ENCODE measurements around the gene UBE2L5. TPM values are rescaled to one million over a fixed set of nuclear protein-coding genes. Genes with fewer than 3 reads are reported as not detected.
A peak's percentile ranks its signal among the peaks of the same experiment; 100 is the strongest.
"Not testable (repeated sequence)": the region's sequence is repeated elsewhere in the genome, so short reads cannot be mapped to it uniquely, and the experiment has no call there.

Gene UBE2L5
- total RNA-seq, 4 donors from 2014 or later = 0.39 TPM; not detected in 3

DNA sequence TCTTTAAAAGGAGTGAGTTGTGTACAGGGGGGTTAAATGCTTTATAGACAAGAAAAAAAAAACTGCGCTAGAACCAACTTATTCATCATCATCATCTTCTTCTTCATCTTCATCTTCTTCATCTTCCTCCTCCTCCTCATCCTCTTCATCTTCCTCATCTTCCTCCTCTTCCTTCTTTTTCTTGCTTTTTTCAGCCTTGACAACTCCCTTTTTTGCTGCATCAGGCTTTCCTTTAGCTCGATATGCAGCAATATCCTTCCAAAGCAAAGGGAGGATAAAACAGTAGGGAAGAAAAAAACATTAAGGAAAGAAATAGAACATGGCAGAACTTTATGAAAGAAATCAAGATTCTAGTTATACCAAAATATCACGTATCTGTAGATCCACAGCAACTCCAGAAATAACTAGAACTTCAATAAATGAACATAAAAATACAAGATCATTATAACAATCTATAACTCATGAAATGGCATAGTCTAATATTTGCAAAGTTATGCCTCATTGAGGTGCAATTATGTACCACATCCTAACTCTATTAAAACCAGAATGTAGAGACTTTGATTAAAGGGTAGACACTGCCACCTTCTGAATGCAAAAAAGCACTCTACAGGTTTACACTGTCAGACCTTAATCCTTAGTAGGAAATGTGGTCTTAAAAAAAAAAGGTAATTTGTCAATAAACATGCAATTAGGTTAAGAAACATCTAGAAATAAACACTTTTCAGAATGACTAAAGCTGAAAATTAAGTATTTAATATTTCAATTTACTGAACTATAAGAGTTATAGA lies 39.2 kb downstream of the UBE2L5 start:
- not testable (repeated sequence) for H3K9me3 ChIP-seq; DNase-seq (ENCODE audit: extremely low spot score); H3K4me3 ChIP-seq; H3K27me3 ChIP-seq
- Histone ChIP-seq H3K4me1 (peaks cover 27 to 46% (median 42%) of the 10 kb centered on the region in 4 donors), H3K36me3 (peaks cover 7 to 31% (median 15%) of the 10 kb centered on the region in 4 donors), H3K27ac (replicated peaks in 1 of 4) (peak overlapping the region; percentile 37 to 98 (median 96))
- intact Hi-C loops (cut with DNase I) = loop anchor here (2.0 to 10.0 kb wide), 7 partner anchors 39 to 617 kb away; partner anchors contain the start of gene UBE2L5
- 82% methylated on average over 3 of the region's 3 CpGs for WGBS
- TF ChIP-seq, protein P1, sequence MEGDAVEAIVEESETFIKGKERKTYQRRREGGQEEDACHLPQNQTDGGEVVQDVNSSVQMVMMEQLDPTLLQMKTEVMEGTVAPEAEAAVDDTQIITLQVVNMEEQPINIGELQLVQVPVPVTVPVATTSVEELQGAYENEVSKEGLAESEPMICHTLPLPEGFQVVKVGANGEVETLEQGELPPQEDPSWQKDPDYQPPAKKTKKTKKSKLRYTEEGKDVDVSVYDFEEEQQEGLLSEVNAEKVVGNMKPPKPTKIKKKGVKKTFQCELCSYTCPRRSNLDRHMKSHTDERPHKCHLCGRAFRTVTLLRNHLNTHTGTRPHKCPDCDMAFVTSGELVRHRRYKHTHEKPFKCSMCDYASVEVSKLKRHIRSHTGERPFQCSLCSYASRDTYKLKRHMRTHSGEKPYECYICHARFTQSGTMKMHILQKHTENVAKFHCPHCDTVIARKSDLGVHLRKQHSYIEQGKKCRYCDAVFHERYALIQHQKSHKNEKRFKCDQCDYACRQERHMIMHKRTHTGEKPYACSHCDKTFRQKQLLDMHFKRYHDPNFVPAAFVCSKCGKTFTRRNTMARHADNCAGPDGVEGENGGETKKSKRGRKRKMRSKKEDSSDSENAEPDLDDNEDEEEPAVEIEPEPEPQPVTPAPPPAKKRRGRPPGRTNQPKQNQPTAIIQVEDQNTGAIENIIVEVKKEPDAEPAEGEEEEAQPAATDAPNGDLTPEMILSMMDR (IDR thresholded peaks at IDR 0.05) = peak; percentile 54 to 63 (median 56)

DNA sequence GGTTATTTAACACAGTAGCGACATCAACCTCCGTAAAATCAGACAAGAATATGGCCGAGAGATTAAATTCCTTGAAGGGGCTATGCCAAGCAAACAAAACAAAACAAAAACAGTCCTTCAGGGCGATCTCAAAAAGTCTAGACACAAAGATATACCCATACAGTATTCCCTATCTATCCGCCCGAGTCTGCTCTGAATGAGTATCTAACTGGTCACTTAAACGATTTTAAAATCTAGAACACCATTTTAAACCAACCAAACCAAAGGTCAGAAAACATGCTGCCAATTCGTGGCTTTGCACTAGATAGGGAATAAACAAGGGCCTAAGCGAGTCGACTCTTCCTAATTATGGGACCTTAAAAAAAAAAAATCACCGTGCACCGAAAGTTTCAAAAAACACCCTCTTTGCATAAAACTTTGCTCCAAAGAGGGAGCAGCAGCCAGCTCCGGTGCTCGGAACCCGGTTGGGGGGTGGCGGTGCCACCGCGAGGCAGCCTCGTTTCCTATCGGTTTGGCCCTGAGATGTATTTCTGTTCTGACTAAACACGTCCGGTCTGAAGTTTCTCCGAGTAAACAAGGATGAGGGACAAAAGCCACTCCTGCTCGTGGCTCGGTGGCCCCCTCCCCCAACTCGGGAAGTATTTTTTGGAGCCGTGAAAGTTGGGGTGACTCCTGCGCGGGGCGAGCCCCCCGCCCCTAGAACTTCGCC lies 41.6 kb downstream of the UBE2L5 start:
- H3K9me3 ChIP-seq = no peaks in the 10 kb centered on the region
- H3K4me3 ChIP-seq = peak overlapping the region; percentile 79 to 98 (median 92)
- H3K4me1 ChIP-seq = peaks cover 27 to 43% (median 38%) of the 10 kb centered on the region in 4 donors
- TF ChIP-seq EP300 (IDR thresholded peaks at IDR 0.05) (no peak), POLR2AphosphoS5 (IDR thresholded peaks at IDR 0.05) (peak in 1 of 2 donors; percentile 57), POLR2A (IDR thresholded peaks at IDR 0.05; ENCODE audit: low read depth) (no peak)
- TF ChIP-seq, protein P1 (IDR thresholded peaks at IDR 0.05) = no peak
- peak overlapping the region; percentile 94 to 98 (median 98) for H3K27ac ChIP-seq (replicated peaks in 1 of 4)
- under 1% methylated on average over 25 of the region's 32 CpGs for WGBS
- H3K27me3 ChIP-seq = no peaks in the 10 kb centered on the region
- H3K36me3 ChIP-seq = peaks cover 0 to 27% (median 10%) of the 10 kb centered on the region in 4 donors
- intact Hi-C loops (cut with DNase I) = loop anchor here (2.0 to 10.0 kb wide), 8 partner anchors 42 to 619 kb away; partner anchors contain the start of genes UBE2L5 and USPL1
- peak; percentile 92 for DNase-seq (ENCODE audit: extremely low spot score)

DNA sequence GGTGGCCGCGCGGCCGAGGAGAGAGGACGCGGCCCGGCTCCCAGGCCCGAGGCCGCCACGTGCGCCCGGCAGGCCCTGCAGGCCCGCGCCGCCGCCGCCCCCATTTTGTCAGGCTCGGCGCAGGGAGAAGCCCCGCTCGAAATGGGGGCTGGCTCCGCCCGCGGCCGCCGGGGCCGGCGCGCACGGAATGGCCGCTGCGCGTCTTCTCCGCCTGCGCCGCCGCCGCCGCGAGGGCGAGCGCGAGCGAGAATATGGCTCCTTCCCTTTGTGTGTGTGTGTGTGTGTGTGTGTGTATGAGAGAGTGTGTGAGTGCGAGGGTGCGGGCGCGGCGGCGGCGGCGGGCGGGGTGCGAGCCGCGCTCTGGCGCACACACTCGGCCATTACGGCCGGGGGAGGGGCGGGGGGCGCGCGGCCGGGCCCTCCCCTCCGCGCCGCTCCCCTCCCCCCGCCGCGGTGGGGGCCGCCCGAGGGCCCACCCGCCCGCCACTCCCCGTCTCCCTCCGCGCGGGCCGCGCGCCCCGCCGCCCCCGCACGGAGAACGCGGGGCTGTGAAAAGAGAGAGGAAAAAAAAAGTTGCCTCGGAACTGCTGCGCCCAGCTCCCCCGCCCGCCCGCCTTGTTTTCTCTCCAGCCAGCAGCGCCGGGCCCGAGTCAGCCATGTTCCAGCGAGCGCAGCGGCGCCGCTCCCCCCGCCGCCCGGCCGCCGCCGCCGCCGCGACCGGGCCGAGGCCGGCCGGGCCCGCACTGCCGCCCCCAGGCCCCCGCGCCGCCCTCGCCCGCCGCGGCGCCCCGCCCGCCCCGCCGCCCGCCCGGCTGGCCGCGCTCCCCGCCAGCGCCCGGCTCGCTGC lies 42.4 kb downstream of the UBE2L5 start:
- Histone ChIP-seq H3K27ac (replicated peaks in 1 of 4) (peak overlapping the region; percentile 94 to 98 (median 98)), H3K27me3 (no peaks in the 10 kb centered on the region), H3K9me3 (no peaks in the 10 kb centered on the region), H3K36me3 (peaks cover 0 to 23% (median 10%) of the 10 kb centered on the region in 4 donors), H3K4me3 (peak overlapping the region; percentile 79 to 98 (median 92)), H3K4me1 (peaks cover 27 to 36% (median 35%) of the 10 kb centered on the region in 4 donors)
- DNase-seq (ENCODE audit: extremely low spot score) = peak; percentile 94
- no CpG with 5 or more reads among the region's 136 CpGs for WGBS
- intact Hi-C loops (cut with DNase I) = loop anchor here (2.0 to 10.0 kb wide), 8 partner anchors 42 to 620 kb away; partner anchors contain the start of genes UBE2L5 and USPL1
- TF ChIP-seq POLR2A (IDR thresholded peaks at IDR 0.05; ENCODE audit: low read depth) (no peak), POLR2AphosphoS5 (IDR thresholded peaks at IDR 0.05) (peak in 1 of 2 donors; percentile 49), EP300 (IDR thresholded peaks at IDR 0.05) (no peak)
- TF ChIP-seq, protein P1 (IDR thresholded peaks at IDR 0.05) = no peak

DNA sequence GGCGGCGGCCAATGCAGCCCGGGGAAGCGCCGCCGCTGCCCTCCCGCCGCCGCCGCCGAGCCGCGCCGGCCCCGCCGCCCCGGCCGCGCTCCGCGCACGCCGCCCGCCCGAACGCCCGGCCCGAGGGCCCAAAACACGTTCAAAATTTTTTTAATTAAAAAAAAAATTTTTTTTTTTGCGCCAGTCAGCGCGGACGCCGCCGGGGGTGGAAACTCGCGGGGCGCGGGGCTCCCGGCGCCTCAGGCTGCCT lies 43.0 kb downstream of the UBE2L5 start:
- H3K36me3 ChIP-seq = peaks cover 0 to 21% (median 10%) of the 10 kb centered on the region in 4 donors
- peaks cover 27 to 34% (median 33%) of the 10 kb centered on the region in 4 donors for H3K4me1 ChIP-seq
- H3K27ac ChIP-seq (replicated peaks in 1 of 4) = peak overlapping the region; percentile 98 to 100 (median 99)
- H3K9me3 ChIP-seq = no peaks in the 10 kb centered on the region
- H3K27me3 ChIP-seq = no peaks in the 10 kb centered on the region
- no CpG with 5 or more reads among the region's 41 CpGs for WGBS
- intact Hi-C loops (cut with DNase I) = loop anchor here (2.0 to 10.0 kb wide), 6 partner anchors 152 to 620 kb away; partner anchors contain the start of gene USPL1
- peak overlapping the region; percentile 79 to 98 (median 96) for H3K4me3 ChIP-seq
- TF ChIP-seq POLR2A (IDR thresholded peaks at IDR 0.05; ENCODE audit: low read depth) (no peak), POLR2AphosphoS5 (IDR thresholded peaks at IDR 0.05) (no peak), EP300 (IDR thresholded peaks at IDR 0.05) (no peak)
- TF ChIP-seq, protein P1 (IDR thresholded peaks at IDR 0.05) = no peak
- no peak for DNase-seq (ENCODE audit: extremely low spot score)

Data from esophagus muscularis mucosa (tissue), 4 donors.